GM15510 (cell line): Measurements from ENCODE around the gene BRINP2.

Experiments used
- POLR2A ChIP-seq: IDR thresholded peaks from 3 replicates; pipeline ENCODE4 v1.6.1; 2011; ENCODE audit warnings: borderline replicate concordance; ENCODE audit not compliant: insufficient read length; ENCODE audit errors: extremely low read depth

The BRINP2 gene, protein sequence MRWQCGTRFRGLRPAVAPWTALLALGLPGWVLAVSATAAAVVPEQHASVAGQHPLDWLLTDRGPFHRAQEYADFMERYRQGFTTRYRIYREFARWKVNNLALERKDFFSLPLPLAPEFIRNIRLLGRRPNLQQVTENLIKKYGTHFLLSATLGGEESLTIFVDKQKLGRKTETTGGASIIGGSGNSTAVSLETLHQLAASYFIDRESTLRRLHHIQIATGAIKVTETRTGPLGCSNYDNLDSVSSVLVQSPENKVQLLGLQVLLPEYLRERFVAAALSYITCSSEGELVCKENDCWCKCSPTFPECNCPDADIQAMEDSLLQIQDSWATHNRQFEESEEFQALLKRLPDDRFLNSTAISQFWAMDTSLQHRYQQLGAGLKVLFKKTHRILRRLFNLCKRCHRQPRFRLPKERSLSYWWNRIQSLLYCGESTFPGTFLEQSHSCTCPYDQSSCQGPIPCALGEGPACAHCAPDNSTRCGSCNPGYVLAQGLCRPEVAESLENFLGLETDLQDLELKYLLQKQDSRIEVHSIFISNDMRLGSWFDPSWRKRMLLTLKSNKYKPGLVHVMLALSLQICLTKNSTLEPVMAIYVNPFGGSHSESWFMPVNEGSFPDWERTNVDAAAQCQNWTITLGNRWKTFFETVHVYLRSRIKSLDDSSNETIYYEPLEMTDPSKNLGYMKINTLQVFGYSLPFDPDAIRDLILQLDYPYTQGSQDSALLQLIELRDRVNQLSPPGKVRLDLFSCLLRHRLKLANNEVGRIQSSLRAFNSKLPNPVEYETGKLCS

DNA sequence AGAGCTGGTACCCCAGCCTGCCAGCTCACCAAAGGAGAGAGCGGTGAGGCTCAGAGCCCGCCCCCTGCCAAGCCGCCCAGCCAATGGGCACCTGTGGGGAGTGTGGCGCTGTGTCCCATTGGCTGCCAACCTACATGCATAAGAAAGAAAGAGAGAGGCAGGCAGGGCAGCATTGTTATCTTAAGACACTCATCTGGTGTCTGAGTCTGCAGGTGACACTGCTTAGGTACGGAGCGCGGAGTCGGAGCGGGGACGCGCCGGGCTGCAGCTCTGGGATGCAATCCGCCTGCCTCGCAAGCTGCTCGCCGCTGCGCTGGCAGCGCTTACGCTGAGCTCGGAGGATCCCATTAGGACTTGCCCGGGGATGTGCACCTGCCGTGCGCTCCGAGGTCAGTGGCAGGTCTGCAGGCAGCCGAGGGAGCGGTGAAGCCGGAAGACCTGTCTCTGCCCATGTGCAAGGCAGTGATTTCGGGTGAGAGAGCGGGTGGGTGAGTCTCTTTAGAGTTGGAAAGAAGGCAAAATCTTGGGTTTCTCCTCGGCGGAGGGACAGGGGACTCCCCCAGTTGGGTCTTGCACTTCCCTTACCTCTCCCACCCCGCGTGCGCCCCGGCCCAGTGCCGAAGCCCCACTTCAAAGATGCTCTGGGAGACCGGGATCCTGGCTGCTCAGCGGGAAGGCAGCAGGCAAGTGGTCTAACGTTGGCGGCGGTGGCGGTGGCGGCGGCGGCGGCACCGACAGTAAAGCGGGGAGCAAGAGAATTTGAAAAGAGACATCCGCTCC is at the start of gene BRINP2:
Gene BRINP2 (plus strand): TSS at position 203 of the 780 bp plus-strand sequence. CDS start 58,919 bp downstream, outside the sequence.
- no peak for TF ChIP-seq POLR2A

DNA sequence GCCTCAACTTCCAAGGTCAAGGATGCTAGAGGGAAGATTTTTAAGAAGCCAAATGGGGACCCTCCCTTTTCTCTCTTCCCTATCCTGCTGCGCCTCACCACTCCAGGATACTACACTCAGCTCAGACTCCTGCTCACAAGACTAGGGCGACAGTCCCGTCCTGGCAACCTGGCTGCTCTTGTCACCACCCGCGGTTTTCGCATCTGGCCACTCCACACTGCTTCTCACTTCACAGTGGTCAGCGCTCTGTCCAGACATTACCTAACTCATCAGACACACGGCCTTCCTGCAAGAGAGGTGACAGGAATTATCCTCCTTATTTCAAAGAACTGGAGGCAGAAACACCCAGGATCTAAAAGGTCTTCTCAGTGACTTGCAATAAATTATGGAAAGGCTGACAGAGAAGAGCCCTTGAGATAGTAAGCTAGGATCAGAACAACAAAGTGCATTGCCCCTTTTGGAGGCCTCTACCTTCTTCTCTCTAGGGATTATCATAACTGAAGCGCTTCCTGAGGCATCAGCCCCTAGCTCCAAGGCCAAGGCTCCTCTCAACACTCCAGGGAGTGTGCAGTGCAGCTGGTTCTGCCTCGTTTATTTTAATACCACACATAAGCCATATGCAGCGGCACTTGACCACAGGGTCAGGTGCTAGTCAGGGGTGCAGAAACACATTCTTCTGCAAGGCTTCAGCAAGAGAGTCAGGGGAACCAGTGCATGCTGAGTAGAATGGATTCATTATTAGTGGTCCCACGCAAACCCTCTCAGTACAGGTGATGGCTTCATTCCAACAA is 48.1 kb upstream of the BRINP2 start:
- no peak for TF ChIP-seq POLR2A

DNA sequence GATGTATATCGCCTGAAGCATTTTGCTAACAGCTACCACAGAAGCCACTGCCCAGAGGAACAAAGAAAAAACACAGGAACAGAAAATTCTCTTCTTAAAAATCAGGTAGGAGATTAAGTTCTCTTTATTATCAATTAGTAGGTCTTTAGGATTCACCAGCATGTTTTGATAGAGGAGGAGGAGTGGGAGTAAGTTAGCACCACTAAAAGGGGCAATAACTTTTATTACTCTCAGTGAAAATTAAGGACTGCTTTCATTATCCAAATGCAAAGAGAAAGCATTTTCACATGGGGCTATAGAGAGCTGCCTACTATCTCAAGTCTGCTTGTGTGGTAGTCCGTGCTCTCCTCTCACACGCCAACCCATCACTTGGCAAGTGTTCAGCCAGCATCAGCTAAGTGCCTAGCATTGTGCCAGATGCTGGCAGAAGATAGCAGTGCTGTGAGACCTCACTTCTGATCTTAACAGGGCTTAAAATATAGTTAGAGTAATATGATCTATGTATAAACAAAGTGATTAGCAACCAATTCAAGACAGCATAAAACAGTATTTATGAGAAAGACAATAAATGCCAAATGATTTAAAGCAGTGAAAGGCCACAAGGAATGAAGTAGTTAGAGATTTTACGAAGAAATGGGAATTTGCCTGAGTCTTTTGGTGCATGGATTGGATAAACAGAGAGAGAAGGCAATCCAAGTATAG is 46.0 kb upstream of the BRINP2 start:
- no peak for TF ChIP-seq POLR2A

DNA sequence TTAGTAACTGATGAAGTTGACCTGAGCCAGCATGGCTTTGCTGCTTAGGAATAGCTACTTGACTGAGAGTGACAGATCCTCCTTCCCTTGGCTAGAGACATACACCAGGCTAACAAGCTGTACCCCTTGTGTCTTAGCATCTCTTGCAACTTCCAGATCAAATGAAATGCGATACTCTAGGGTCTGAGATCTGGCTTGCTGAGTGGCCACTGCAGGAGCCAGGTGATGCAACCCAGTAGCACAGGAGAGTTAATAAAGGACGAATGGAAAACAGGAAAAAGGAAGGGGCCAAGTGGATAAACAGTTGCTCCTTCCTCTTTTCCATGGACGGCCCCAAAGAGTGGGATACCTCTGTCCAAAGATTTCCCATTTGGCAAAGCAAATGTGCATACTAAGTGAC is 44.5 kb upstream of the BRINP2 start:
- TF ChIP-seq POLR2A = no peak

DNA sequence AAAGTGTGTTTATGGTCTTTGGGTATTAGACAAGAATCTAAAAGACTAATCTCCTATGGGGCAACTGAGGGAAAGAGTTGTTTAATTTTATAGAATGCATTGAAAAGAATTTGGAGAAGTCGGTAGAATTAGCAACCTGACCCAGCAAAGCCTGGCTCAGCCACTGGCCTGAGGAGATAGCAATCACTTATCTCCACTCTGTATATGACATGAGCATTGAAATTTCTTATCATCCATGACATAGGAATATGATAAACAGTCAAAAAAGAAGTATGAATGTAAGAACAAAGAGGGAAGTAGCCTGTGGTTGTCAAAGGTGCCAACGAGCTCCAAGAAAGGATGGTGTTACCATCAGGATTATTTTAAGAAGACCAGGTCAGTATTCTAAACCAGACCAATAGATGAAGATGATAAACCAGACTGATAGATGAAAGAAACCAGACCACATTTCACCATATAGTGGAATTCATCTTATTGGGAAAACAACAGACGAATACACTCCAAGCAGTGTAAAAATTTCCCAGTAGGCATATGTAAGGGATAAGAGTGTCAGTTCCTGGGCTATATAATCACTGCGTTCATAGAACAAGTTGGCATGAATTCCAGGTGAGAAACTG is 42.0 kb upstream of the BRINP2 start:
- no peak for TF ChIP-seq POLR2A

DNA sequence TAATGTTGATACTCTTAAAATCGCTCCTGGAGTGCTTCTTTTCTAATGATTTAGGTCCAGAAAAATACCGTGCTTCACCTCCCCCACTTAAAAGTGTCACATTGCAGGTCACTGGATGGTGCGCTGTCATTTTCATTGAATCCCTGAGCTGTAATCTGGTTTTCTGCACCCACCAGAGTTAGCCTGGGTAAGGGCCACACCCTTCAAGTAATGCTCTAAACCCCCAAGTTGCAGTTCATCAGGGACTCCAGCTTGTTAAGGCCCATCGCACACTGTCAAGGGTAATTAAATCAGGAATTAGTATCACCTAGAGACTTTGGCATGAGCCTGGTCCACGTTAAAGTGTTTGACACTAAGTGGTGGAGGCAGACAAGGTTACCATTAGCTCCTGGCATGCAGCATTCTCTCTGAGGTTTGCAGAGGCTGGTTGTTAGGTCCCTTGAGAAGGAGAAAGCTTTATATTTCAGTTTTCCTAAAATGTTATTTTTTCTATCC is 40.3 kb upstream of the BRINP2 start:
- TF ChIP-seq POLR2A = no peak

DNA sequence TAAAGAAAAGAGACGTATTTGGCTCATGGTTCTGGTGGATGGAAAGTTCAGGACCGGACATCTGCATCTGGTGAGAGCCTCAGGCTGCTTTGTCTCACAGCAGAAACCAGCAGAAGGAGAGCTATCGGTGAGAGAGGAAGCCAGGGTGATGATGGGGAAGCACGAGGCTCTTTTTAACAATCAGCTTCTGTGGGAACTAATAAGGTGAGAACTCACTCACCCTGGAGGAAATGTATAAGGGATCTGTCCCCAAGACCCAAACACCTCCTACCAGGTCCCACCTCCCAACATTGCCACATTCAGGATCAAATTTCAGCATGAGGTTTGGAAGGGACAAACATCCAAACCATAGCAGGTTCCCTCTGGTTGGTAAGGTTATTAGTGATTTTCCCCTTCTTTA is 39.0 kb upstream of the BRINP2 start:
- no peak for TF ChIP-seq POLR2A

DNA sequence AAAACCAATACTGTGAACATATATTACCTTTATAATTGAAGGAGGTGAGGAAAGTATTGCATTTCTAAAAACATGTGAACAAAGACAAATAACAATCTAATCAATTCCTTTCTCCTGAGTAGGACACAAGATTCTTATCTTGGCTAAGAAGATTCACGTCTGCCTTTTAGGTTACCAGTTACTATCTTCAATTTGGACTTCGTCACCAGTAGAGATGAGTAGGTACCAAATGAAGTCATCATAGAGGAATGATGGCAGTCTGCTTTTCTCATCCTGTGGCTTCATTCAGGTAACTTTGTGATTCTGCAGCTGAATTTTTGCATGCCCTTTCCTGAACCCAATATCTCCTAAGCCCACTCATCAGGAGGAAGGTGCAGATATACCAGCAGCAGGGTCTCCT is 38.6 kb upstream of the BRINP2 start:
- no peak for TF ChIP-seq POLR2A

DNA sequence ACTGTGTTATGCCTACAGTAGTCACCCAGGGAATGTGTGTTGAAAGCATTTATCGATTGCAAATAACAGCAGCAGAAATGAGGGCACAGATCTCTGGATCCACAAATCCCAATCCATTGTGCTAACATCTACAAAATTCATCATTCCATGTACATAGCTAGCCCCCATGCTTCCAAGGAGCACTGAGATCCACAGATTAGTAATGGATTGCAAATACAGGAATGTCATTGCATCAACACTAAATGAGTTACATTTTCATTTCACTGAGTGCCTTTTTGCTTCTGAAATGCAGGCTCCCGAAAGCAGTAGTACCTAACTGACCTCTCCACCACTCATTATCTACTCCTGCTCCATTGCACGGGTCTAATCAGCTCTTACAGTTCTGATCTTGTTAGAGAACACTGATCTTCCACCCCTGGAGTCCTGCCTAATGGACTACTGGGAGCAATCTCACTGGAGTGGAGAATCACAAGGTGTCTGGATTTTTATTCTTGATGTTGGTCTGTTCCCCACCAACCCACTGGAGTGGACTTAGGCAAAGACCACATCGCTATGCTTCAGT is 36.7 kb upstream of the BRINP2 start:
- no peak for TF ChIP-seq POLR2A

DNA sequence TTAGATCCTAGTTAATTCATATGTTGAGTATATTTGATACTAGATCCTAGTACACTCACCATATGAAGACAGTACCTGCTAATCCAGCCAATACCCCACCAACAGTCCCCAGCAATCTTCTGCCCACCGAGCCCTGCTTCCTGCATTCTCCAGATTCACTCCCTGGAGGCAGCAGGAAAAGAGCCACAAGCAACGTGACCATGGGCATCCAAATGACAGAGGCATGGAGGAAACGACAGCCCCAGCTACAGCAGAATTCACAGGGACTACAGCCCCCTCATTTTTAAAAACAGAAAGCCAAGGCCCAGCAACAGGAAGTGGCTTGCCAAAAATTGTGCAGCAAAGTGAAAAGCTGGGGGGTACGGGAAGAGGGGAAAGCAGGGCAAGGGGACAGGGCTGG is 35.5 kb upstream of the BRINP2 start:
- TF ChIP-seq POLR2A = no peak

DNA sequence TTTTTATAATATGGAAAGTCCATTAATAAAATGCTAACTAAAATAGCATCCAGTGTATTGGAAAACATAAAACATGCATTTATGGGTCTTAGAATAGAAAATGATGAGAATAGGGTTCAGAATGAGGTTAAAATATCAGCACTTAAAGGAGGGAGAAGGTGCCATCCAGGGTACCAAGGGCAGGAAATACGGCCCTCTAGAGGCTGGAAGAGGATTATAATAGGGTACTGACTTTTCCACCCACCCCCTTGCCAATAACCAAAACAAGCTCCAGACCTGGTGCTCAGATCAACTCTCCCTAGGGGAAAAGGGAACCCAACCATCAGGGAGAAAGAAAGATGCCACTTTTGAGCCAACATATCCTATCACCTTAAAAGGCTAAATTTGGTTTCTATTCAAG is 32.9 kb upstream of the BRINP2 start:
- no peak for TF ChIP-seq POLR2A

DNA sequence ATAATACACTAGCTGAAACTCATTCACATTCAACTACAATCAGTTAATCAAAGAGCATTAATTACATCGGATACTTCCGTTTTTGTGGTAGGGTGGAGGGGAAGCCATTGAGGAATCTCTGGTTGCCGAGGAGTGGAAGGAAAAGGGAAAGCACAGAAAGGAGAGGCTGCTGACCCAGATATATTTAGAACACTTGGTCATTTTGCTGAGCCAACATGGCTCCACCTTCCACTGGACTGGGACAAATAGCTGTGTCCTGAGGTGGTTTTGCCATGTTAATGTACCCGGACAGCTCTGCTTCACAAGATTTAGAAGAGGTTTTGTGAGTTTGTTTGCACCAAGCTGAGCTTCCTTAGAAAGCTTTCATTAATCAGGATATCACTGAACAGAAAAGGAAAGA is 32.4 kb upstream of the BRINP2 start:
- no peak for TF ChIP-seq POLR2A

DNA sequence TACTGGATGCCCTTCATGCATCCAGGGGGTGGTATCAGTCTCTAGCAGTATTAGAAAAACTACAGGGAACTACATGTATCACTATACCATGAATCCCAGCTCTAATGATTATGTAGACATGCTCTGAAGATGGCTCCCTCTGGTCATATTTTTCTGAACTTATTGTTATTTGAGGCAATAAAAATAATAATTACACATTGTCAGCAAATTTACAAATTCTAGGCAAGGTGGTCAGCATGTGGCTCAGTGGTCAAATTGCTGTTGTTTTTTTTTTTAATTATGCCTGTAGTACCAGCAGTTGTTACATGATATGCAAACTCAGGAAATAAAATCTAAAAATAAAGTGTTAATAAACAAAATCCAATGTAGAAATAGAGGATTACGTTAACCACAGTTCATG is 28.7 kb upstream of the BRINP2 start:
- no peak for TF ChIP-seq POLR2A
